ENCODE measurements around the gene NLN. TPM values are rescaled to one million over a fixed set of nuclear protein-coding genes. Genes with fewer than 3 reads are reported as not detected.
A peak's percentile ranks its signal among the peaks of the same experiment; 100 is the strongest.

NLN gene
- total and polyA plus RNA-seq, 2 of the 13 experiments (the other 11 are each of a cell fraction or from before 2014, with no cell fraction given): 11.9 to 36.7 TPM

DNA sequence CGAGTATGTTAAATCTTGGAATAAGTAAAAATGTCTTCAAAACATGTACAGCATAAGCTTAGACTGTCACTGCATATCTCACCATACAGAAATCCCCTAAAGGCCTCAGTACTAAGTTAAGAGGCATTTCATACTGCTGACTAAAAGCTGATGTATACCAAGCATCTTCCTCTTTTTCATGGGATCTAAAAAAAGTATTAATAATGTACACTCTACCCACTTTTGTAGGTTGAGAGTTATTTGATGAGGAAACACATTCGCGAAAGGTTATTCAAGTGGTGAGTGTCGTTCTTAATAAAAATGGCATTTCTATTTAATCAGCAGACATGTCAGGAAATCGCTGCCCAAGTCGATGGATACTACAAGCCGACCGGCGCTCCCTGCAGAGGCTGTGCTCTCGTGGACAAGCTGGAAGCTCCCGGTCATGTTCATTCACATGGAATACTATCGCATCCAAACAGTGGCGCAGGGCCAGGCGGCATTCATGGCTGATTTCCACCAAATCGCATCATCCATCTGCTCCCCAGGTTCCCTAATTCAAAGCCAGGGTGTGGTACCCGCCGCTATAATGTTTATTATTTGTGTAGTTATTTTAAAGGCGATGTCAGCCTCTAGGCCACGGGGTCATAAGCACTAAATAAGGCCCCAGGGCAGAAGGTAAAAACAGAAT is 820 bp upstream of the NLN start (continued):
- TF ChIP-seq THAP9 (CRISPR knock-in tag; IDR thresholded peaks at IDR 0.05; ENCODE audit: borderline replicate concordance) (0 out of 2 replicates have a peak, but pooled peaks have one; percentile 24), ATF3 (CRISPR knock-in tag; IDR thresholded peaks at IDR 0.05) (0 out of 2 replicates have a peak, but pooled peaks have one; percentile 5), ZNF816 (CRISPR knock-in tag; IDR thresholded peaks at IDR 0.05; ENCODE audit: borderline replicate concordance) (peak; percentile 21; the same call in 1 of the 2 replicates), SALL1 (CRISPR knock-in tag; IDR thresholded peaks at IDR 0.05) (0 out of 2 replicates have a peak, but pooled peaks have one; percentile 5), TRIM22 (IDR thresholded peaks at IDR 0.05) (no peak), AHR (CRISPR knock-in tag; IDR thresholded peaks at IDR 0.05) (no peak), ARID5B (CRISPR knock-in tag; IDR thresholded peaks at IDR 0.05) (no peak; the same call in 1 of the 2 replicates), HNRNPL (IDR thresholded peaks at IDR 0.05; ENCODE audit: low read depth, low read length) (no peak), FOXO4 (CRISPR knock-in tag; conservative IDR thresholded peaks at IDR 0.05) (0 out of 2 replicates have a peak, but pooled peaks have one; percentile 71), ZNF891 (CRISPR knock-in tag; IDR thresholded peaks at IDR 0.05) (no peak)
- TF ChIP-seq, protein P1, sequence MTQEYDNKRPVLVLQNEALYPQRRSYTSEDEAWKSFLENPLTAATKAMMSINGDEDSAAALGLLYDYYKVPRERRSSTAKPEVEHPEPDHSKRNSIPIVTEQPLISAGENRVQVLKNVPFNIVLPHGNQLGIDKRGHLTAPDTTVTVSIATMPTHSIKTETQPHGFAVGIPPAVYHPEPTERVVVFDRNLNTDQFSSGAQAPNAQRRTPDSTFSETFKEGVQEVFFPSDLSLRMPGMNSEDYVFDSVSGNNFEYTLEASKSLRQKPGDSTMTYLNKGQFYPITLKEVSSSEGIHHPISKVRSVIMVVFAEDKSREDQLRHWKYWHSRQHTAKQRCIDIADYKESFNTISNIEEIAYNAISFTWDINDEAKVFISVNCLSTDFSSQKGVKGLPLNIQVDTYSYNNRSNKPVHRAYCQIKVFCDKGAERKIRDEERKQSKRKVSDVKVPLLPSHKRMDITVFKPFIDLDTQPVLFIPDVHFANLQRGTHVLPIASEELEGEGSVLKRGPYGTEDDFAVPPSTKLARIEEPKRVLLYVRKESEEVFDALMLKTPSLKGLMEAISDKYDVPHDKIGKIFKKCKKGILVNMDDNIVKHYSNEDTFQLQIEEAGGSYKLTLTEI (CRISPR knock-in tag; conservative IDR thresholded peaks at IDR 0.05): no peak
- TF ChIP-seq, protein P2, sequence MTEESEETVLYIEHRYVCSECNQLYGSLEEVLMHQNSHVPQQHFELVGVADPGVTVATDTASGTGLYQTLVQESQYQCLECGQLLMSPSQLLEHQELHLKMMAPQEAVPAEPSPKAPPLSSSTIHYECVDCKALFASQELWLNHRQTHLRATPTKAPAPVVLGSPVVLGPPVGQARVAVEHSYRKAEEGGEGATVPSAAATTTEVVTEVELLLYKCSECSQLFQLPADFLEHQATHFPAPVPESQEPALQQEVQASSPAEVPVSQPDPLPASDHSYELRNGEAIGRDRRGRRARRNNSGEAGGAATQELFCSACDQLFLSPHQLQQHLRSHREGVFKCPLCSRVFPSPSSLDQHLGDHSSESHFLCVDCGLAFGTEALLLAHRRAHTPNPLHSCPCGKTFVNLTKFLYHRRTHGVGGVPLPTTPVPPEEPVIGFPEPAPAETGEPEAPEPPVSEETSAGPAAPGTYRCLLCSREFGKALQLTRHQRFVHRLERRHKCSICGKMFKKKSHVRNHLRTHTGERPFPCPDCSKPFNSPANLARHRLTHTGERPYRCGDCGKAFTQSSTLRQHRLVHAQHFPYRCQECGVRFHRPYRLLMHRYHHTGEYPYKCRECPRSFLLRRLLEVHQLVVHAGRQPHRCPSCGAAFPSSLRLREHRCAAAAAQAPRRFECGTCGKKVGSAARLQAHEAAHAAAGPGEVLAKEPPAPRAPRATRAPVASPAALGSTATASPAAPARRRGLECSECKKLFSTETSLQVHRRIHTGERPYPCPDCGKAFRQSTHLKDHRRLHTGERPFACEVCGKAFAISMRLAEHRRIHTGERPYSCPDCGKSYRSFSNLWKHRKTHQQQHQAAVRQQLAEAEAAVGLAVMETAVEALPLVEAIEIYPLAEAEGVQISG (CRISPR knock-in tag; IDR thresholded peaks at IDR 0.05): 0 out of 2 replicates have a peak, but pooled peaks have one; percentile 6

All from HepG2 (cell line).